Renal cortical epithelial cell (primary cell): ENCODE measurements around the gene SERPINA1. TPM values are rescaled to one million over a fixed set of nuclear protein-coding genes. Genes with fewer than 3 reads are reported as not detected.

Experiments used
- DNase-seq: peaks from one replicate; pipeline ENCODE4 v3.0.0-alpha.2; 2011; ENCODE audit warnings: low read depth
- total RNA-seq: library from RNA; depleted of rRNA; stranded (reverse); fragments of >200 nt; gene quantifications from 2 replicates; pipeline ENCODE4 v1.2.3, GENCODE V29; 2014

Gene SERPINA1
- total RNA-seq, 1 donor from 2014 or later = 137 TPM

DNA sequence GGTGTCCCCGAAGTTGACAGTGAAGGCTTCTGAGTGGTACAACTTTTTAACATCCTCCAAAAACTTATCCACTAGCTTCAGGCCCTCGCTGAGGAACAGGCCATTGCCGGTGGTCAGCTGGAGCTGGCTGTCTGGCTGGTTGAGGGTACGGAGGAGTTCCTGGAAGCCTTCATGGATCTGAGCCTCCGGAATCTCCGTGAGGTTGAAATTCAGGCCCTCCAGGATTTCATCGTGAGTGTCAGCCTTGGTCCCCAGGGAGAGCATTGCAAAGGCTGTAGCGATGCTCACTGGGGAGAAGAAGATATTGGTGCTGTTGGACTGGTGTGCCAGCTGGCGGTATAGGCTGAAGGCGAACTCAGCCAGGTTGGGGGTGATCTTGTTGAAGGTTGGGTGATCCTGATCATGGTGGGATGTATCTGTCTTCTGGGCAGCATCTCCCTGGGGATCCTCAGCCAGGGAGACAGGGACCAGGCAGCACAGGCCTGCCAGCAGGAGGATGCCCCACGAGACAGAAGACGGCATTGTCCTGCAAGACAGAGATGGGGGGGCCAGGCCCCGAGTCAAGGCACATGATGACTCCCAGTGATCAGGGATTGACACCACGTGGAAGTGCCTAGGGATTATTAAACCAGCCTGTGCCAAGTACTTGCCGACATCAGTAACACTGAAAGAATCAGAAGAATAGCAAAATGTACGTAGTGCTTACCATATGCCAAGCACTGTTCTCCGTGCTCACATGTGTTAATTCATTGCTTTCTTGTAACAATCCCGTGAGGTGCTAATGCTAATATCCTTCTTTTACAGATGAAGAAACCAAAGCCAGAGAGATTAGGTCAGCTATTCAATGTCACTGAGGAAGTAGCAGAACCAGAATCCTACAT lies 5.4 kb downstream of the SERPINA1 start:
- DNase-seq = no peak

- DNase-seq = no peak
These were observed 6.2 kb downstream of the SERPINA1 start for GRCh38 chr14:94382099-94382715.

- DNase-seq = no peak
These were observed 7.0 kb downstream of the SERPINA1 start for GRCh38 chr14:94381149-94382030.

GRCh38 chr14:94380225-94381148 lies 7.9 kb downstream of the SERPINA1 start:
- DNase-seq = no peak

DNA sequence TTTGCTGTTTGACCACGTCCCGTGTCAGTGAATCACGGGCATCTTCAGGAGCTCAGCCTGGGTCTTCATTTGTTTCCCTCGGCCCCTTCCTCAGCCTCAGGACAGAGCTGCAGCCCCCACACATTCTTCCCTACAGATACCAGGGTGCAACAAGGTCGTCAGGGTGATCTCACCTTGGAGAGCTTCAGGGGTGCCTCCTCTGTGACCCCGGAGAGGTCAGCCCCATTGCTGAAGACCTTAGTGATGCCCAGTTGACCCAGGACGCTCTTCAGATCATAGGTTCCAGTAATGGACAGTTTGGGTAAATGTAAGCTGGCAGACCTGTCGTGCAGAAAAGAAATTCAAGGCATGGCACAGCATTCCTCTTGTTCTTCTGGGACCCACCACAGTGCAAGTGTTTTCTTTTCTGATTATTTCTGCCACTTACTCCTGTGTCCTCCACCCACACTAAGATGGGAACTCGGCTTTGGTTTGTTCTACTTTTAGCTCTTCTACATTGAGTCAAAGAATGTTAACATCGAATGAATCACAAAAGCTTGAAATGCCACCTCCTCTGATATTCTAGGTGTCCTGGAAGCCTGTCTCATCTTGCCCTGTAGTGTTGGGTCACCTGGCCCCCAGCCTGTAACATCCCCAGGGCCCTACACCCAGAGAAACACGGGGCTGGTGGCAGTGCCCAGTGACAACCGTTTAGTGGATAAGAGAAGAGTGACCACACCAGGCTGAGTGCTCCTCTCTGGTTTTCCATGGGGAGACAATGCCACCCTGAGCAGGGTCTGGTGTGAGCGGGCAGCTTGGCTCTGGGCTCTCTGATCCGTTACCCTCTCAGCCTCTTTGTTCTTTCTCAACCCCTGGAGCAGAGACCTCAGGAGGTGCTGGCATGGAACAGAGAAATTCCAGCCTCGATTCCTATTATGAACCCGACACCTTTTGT lies 8.8 kb downstream of the SERPINA1 start:
- no peak for DNase-seq

GRCh38 chr14:94378527-94379290 lies 9.7 kb downstream of the SERPINA1 start:
- no peak for DNase-seq

GRCh38 chr14:94377866-94378470 lies 10.4 kb downstream of the SERPINA1 start:
- DNase-seq = no peak

GRCh38 chr14:94376976-94377865 lies 11.2 kb downstream of the SERPINA1 start:
- DNase-seq = peak; percentile 41

DNA sequence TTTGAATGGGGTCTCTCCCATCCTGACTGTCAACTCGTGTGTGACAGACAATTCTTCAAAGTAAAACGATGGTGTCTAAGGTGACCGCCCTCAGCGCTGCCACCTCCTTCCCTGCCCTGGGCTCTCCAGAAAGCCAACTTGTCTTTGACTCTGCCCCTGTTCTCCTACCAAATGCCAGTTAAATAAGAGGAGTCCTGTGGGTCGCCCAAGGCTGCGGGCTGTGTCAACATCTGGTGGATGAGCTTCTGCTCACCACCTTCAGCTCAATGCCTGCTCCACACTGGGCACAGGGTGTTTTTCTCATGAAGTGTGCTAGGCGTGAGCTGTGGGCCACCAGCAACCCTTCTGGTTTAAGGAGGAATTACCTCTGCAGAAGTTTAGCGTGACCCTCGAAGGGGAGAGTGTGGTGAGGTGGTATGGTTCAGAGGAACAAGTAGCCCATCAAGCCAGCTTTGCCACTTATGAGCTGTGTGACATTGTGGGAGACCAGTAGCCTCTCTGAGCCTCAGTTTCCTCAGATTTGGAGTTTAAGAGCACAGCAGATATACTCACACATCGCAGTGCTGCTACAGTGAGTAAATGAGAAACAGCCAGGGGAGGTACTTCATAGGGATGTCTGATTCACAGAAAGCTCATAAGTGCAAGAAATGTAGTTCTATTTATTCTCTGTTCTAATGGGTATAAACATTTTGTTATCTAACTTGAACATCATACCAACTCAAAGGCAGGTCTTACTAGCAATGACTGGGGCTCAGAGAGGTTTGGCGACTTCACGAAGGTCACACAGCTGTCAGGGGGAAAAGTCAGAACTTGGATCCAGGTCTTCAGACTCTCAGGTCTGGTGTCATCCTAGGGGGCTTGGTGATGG lies 12.1 kb downstream of the SERPINA1 start:
- peak; percentile 73 for DNase-seq

- no peak for DNase-seq
These were observed 12.8 kb downstream of the SERPINA1 start for GRCh38 chr14:94375552-94376107.

DNA sequence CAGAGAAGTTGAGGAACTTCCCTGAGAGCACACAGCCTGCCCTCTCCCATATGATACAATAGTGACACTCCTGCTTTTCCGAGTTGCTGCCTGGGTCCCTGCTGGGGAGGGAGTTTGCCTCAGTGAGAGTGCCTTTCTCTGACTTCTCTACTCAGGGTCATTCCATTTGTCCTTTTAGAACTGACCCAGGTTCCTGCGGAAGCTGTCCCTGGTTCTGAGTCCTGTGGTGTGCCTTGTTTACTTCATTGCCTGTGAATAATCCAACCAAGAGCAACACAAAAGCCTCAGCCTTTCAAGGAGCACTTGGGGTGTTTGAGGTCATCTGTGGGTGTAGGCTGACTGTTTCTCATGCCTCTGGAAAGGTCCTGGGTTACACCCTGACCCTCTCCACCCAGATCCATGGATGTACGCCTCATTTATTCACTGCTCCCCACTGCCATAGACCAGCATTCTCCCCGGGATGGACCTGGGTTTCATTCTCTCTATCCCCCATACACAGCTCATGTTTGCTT lies 13.6 kb downstream of the SERPINA1 start:
- no peak for DNase-seq

- DNase-seq = no peak
These were observed 14.3 kb downstream of the SERPINA1 start for GRCh38 chr14:94374116-94374515.

GRCh38 chr14:94373708-94374107 lies 14.7 kb downstream of the SERPINA1 start:
- peak; percentile 98 for DNase-seq

DNA sequence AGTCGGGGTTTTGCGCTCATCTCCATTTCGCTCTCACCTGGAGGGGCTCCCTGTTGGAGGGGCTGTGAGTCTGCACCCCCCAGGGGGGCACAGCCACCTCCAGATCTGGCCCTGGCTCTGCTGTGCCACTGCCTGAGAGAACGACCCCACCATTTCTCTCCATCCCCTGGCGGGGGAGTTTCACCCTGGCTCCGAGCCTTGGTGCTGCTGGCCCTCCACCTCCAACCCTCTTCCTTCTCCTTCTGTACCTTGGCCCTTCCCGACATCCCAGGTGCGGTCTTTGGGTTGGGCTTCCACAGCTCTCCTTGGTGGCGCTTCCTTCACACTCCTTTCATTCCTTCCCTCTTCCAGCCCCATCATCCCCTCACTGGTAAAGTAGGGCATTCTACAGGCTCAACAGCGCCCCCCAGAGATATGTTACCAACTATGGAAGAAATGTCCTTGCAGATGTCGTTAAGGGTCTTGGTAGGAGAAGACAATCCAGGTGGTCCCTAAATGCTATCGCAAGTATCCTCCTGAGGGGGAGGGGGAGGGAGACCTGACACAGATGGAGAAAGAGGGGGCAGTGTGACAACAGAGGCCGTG lies 16.3 kb downstream of the SERPINA1 start:
- no peak for DNase-seq

GRCh38 chr14:94370524-94370910 lies 17.9 kb downstream of the SERPINA1 start:
- DNase-seq = no peak
